HG03378 (cell line): Measurements from ENCODE around the gene UGT1A10.

Experiments used
- ATAC-seq: cut with Tn5 transposase; IDR thresholded peaks from one replicate; pipeline ENCODE4 v1.9.1; 2021; ENCODE audit warnings: mild to moderate bottlenecking, moderate library complexity; ENCODE audit not compliant: unreplicated experiment

The UGT1A10 gene

GRCh38 chr2:233768076-233768475 lies 131.8 kb downstream of the UGT1A10 start:
- no peak for ATAC-seq

DNA sequence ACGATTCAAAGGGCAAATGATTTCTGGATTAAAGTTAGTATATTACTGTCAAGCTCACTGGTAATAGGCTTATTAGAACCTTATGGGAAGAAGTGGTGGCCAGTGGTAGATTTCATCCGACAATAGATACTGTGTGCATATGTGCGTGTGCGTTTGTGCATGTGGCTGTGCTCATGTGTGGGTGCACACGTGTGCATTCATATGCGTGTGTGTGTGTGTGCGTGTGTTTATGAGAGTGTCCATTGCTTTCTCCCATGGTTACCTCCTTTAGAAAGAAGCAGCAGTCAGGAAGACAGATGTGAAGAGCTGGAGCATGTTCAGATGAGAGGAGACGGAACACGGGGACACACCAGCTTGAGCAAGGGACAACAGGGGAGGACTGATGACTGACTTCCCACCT lies 133.0 kb downstream of the UGT1A10 start:
- ATAC-seq, result no peak

GRCh38 chr2:233772153-233772552 lies 135.9 kb downstream of the UGT1A10 start:
- ATAC-seq, result no peak

- ATAC-seq, result no peak
Observed at GRCh38 chr2:233772583-233772982, 136.3 kb downstream of the UGT1A10 start.

GRCh38 chr2:233773854-233774253 lies 137.6 kb downstream of the UGT1A10 start:
- ATAC-seq, result no peak

- no peak for ATAC-seq
Observed at GRCh38 chr2:233775414-233775813, 139.2 kb downstream of the UGT1A10 start.

DNA sequence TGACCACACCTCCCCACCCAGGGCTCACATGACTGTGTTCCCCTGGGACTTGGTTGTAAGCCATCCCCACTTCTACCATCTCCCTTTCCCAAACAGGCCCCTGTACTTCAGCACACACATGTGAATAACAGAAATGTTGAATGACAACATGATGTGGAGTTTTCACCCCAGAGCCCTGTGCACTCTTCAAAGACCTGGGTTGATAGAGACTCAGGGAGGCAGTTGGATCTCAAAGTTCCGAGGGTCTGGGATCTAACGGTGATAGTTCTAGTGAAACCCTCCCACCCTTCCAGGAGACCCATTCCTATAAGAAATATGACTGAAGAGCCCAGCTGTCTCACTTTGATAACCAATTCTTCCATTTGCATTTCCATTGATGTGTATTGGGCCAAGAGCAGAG lies 141.8 kb downstream of the UGT1A10 start, which contains the start of gene MROH2A:
Gene MROH2A, plus strand, starts transcription at position 301 of the 400 bp plus-strand sequence. CDS start 1,029 bp downstream, outside the sequence.
- no peak for ATAC-seq

GRCh38 chr2:233779722-233780121 lies 143.5 kb downstream of the UGT1A10 start:
- no peak for ATAC-seq

GRCh38 chr2:233780771-233781170 lies 144.5 kb downstream of the UGT1A10 start:
- ATAC-seq, result no peak

GRCh38 chr2:233789554-233789953 lies 153.3 kb downstream of the UGT1A10 start:
- no peak for ATAC-seq

- no peak for ATAC-seq
Observed at GRCh38 chr2:233791151-233791882, 155.1 kb downstream of the UGT1A10 start.

GRCh38 chr2:233791883-233792329 lies 155.7 kb downstream of the UGT1A10 start:
- ATAC-seq, result no peak

- no peak for ATAC-seq
Observed at GRCh38 chr2:233792720-233793119, 156.5 kb downstream of the UGT1A10 start.

GRCh38 chr2:233793465-233794127 lies 157.3 kb downstream of the UGT1A10 start:
- ATAC-seq, result no peak

GRCh38 chr2:233794128-233794658 lies 157.9 kb downstream of the UGT1A10 start:
- ATAC-seq, result no peak

GRCh38 chr2:233795735-233796171 lies 159.5 kb downstream of the UGT1A10 start:
- ATAC-seq, result no peak

DNA sequence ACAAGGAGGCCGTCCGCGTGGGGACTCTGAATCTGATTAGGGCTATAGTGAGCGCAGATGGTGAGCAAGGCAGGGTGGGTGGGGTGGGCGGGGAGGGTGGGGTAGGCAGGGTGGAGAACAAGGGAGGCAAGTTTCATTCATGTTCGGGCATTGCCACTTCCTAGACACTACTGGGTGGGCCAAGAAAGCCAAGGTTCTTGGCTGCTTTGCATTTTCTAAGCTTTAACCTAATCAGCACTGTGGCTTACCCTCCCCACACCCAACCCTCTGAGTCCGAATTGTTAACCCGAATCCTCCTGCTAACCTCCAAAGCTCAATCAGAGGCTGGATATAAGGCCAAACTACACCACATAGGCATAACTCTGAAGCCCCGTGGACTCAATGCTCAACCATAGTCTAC lies 160.0 kb downstream of the UGT1A10 start:
- ATAC-seq, result no peak

- no peak for ATAC-seq
Observed at GRCh38 chr2:233798335-233799086, 162.3 kb downstream of the UGT1A10 start.

GRCh38 chr2:233799087-233799665 lies 162.9 kb downstream of the UGT1A10 start:
- ATAC-seq, result no peak

GRCh38 chr2:233799716-233800115 lies 163.5 kb downstream of the UGT1A10 start:
- no peak for ATAC-seq

DNA sequence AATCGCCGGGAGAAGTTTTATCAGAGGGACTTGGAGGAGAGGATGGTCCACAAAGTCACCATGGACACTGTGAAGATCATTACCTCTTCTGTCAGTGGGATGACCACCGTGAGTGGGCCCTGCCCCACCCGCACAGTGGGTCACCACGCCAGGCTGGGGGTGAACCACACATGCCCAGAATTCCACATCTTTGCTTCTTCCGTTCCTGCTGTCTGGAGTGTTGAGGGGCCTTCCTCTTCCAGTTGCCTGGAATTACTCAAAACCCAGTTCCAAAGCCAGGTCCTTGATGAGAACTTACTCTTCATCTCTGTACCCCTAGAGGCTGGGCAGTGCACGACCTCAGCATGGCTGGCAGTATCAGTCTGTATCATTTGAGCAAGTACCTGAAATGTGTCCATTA lies 164.0 kb downstream of the UGT1A10 start:
- no peak for ATAC-seq
